Measurements from ENCODE around the gene UNK.

DNA sequence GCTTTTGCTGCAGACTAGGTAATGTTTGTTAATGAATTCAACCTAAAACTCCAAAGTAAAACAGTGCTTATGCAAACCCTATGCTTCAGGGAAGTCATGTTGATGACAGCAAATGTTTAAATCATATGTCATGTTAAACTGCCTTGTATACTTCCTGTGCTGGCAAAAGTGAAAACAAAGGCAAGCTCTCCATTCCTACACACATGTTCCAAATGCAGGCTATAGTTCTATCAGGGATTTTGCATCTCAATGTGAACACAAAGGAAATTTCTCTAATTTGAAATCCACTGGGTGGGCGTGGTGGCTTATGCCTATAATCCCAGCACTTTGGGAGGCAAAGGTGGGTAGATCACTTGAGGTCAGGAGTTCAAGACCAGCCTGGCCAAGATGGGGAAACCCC is 19.3 kb downstream of the UNK start:
- TF ChIP-seq EZH2 (IDR thresholded peaks at IDR 0.05; ENCODE audit: low read length, missing control alignments): no peak
- TF ChIP-seq, protein P1, sequence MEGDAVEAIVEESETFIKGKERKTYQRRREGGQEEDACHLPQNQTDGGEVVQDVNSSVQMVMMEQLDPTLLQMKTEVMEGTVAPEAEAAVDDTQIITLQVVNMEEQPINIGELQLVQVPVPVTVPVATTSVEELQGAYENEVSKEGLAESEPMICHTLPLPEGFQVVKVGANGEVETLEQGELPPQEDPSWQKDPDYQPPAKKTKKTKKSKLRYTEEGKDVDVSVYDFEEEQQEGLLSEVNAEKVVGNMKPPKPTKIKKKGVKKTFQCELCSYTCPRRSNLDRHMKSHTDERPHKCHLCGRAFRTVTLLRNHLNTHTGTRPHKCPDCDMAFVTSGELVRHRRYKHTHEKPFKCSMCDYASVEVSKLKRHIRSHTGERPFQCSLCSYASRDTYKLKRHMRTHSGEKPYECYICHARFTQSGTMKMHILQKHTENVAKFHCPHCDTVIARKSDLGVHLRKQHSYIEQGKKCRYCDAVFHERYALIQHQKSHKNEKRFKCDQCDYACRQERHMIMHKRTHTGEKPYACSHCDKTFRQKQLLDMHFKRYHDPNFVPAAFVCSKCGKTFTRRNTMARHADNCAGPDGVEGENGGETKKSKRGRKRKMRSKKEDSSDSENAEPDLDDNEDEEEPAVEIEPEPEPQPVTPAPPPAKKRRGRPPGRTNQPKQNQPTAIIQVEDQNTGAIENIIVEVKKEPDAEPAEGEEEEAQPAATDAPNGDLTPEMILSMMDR (conservative IDR thresholded peaks at IDR 0.05 in 1 of 2, IDR thresholded peaks at IDR 0.05 in 1 of 2; ENCODE audit: low read depth in 1 of 2, low read length in 2 of 2): no peak
